Superior temporal gyrus (tissue), 1 donor: ENCODE data around the gene HSH2D.
"Not testable (repeated sequence)": the region's sequence is repeated elsewhere in the genome, so short reads cannot be mapped to it uniquely, and the experiment has no call there.

Experiments used
- DNase-seq: peaks from one replicate; pipeline ENCODE4 v3.0.0-alpha.2; 2016; ENCODE audit errors: extremely low spot score

HSH2D gene, protein sequence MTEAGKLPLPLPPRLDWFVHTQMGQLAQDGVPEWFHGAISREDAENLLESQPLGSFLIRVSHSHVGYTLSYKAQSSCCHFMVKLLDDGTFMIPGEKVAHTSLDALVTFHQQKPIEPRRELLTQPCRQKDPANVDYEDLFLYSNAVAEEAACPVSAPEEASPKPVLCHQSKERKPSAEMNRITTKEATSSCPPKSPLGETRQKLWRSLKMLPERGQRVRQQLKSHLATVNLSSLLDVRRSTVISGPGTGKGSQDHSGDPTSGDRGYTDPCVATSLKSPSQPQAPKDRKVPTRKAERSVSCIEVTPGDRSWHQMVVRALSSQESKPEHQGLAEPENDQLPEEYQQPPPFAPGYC

DNA sequence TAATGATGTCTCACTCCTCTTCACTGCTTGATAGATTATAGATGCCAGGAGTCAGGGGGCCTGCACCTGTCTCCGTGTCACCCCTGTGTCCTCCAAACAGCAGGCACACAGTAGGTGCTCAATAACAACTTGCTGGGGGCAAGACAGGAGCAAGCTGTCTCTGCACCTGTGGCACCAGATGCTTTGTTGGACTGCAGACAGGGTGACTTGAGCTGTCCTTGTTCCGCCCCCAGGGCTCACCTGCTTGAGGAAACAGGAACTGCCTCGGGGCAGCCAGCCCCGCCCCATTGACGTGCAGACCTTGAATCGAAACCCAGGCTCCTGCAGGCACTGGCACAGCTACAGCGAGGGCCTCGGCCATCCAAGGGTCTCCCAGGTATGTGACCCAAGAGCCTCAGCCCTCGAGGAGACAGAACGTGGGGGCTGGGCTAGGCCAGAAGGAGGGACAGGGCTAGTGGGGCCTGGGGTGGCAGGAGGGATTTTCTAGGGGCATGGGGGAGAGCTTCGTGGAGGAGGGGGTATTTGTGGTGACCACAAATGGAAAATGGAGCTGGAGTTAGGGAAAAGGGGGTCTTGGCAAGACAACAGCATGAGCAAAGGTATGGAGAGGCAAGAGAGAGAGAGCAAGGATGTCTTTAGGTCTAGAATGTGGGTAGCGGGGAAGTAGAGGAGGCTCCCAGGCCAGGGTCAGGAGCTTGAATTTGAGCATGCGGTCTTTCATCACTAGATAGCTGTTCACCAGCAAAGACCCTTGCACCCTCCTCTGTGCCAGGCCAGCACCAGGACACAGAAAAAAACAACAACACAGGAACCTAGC is at the start of gene HSH2D:
TSS of gene HSH2D (plus strand) at position 287 of the 817 bp plus-strand sequence. CDS start 5,066 bp downstream, outside the sequence.
- DNase-seq, result no peak

DNA sequence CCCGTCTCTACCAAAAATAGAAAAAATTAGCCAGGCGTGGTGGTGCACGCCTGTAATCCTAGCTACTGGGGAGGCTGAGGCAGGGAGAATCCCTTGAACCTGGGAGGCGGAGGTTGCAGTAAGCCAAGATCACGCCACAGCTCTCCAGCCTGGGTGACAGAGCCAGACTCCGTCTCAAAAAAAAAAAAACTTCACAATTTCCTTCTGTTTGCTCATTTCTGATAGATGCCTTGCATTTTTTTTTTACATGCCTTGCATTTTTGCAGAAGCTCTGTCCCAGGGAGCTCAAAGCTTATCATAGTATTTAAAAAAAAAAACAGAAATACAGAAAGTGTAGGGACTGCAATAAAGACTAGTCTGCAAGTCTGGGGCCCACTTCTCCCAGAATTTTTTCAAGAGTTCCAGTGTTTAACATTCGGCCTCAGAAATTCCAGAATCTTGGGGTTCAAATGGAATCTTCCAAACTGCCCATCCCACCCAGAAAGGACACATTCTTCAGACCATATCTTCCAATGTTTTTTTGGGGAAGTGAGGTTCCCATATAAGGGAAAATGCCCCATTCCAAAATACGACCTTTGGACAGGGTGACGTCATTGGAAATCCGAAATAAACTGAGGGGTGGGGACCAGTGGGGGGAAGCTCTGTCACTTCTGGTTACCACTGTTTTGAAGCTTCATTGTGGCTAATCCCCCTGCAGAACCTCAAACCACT is 49.0 kb upstream of the HSH2D start:
- DNase-seq, result no peak

DNA sequence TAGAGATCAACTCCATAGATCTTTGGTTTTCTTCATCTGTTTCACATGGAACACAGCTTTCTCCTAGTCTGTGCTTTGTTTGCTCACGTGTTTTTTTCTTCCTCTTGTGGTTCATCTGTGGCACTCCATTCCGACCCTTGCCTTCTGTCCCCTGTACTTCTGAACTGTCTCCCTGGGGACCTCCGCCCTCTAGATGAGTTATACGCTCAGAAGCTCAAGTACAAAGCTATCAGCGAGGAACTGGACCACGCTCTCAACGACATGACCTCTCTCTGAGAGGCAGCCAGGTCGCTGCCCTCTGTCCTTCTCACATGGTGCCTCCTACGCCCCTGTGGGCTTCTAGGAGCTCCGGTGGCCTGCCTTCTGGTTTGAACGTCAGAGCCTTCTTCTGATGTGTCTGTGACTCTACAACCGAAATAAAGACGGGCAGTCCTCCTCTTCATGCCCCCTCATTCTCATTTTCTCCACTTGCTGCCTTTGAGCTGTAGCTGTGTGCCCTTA is 48.4 kb upstream of the HSH2D start:
- no peak for DNase-seq

DNA sequence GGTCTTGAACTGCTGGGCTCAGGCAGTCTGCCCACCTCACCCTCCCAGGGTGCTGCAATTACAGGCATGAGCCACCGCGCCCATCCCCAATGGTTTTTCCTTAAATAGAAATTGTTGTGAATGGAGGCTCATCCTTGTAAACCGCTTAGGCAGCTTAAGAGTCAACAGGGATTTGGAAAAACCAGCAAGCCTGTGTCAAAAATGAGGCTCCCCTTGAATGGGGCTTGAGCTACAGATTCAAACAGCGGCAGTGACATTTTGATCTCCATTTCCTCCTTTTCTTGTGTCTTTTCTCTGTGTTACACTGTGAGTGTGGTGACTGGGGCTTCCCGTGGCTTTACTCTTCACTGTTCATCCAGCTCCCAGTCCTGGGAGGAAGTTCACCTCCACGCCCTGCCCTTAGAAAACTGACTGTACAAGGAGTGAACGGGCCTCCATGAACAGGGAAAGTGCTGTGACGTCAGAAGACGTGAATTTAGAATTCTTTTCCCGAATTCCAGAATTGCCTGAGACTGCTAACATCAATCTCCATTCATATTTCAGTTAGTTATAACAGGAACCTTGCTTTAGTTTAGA is 47.1 kb upstream of the HSH2D start:
- DNase-seq, result no peak

DNA sequence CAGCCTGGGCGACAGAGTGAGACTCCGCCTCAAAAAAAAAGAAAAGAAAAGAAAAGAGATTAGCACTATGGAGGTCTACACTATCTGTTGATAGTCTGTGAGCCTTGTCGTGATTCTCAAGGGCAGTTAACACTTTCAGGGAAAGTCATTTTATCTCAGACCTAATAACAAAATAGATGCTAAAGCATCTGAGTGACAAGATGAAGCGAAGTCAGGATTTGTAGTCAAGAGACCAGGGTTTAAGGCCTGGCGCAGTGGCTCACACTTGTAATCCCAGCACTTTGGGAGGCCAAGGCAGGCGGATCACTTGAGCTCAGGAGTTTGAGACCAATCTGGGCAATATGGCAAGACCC is 45.1 kb upstream of the HSH2D start:
- DNase-seq, result no peak

DNA sequence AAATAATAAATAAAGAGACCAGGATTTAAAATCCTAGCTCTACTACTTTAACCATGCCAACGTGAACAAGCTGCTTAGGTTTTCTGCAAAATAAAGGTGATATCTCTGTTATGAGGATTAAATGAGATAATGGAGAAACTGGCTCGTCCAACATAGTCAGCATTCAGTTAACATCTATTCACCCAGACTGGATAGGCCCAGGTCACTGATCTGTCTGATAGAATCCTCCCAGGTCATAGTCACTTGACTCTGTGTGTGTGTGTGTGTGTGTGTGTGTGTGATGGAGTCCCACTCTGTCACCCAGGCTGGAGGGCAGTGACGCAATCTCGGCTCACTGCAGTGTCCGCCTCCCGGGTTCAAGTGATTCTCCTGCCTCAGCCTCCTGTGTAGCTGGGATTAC is 44.7 kb upstream of the HSH2D start:
- DNase-seq, result no peak

DNA sequence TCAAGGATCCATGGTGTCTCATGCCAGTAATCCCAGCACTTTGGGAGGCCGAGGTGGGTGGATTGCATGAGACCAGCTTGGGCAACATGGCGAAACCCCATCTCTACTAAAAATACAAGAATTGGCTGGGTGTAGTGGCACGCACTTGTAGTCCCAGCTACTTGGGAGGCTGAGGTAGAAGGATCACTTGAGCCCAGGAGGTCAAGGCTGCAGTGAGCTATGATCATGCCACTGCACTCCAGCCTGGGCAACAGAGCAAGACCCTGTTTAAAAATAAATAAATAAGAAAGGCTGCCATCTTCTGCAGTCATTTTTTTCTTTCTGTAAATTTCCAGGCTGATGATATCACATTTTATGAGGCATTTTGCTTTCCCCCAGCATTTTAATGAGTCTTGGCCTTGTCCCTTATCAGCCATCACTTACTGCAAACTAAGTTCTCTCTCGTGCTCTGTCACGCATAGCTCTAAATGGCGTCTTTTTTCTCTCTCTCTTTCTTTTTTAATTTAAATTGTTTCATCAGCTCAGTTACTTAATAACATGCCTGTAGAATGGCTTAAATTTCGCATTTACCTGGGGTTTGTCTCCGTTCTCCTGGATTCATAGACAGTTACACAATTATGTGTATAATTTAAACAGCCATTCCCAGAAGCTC is 44.0 kb upstream of the HSH2D start:
- DNase-seq, result not testable (repeated sequence)

DNA sequence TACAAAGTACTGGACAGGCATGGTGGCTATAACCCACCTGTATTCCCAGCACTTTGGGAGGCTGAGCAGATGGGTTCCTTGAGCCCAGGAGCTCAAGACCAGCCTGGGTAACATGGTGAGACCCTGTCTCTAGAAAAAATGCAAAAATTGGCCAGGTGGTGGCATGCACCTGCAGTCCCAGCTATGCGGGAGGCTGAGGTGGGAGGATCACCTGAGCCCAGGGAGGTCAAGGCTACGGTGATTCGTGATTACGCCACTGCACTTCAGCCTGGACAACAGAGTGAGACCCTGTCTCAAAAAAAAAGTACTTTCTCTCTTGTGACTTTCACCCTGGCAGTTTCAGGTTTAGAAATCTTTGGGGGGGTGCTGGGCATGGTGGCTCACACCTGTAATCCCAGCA is 43.0 kb upstream of the HSH2D start:
- no peak for DNase-seq

DNA sequence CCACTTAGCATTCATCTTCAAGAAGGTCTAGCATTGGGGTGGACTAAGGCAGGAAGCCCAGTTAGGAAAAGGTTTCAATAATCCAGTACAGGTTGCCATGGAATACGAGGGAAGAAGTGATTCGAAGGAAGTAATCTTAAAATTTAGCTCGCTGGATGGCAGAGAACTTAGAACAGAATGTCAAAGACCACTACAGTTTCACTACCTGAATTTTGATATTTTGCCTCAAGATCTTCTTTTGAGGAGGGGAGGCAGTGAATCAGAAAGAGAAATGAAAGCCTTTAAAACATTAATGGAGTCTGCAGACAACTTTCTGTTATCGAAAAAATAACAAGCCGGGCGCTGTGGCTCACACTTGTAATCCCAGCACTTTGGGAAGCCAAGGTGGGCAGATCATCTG is 38.8 kb upstream of the HSH2D start:
- no peak for DNase-seq

DNA sequence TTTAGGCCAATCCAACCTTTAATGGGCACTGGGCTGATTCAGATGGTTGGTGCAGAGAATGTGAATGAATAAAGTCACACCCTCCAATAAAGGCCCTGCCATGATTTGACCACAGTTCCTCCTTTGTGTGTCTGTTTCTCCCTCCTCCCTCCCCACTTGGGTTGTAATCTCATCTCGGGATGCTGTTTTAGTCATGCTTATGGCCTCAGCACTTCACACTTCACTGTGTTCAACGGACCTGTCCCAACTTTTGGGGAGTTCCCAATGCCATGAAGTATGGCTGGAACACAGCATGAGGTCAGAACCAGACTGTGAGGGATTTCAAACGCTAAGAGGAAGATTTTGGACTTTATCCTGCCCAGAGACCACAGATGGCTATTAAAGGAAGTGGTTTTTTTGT is 37.4 kb upstream of the HSH2D start:
- DNase-seq, result no peak

DNA sequence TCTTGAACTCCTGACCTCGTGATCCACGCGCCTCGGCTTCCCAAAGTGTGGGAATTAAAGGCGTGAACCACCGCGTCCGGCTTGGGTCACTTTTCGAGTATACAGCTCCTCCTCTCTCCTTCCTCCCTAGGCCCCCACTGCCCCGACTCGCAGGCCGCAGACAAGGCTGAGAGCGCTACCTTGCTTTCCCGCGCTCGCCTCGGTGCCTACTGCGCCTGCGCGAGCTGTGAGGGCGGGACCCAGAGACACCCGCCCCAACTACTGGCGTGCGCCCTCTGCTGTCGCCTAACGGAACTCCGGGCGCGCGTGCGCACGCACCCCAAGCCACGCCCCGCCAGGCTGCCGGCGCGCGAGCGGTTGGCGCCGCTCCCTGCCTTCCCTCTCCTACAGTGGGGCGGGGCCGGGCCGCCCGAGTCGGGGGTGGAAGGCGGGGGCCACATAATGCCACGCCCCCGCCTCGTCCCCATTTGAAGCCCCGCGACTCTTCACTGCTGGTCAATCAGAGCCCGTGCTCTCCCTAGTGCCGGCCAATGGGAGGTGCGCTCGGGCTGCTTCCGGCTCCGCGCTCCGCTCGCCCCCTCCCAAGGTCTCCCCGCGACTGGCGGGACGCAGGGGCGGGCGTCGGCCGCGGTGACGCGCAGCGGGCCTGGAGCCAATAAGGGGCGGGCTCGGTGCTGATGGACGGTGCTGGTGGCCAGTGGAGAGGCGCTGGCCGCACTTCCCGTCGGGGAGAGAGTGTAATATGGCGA is 32.2 kb upstream of the HSH2D start, which contains the start of gene RAB8A:
TSS of gene RAB8A (plus strand) at position 730 of the 749 bp plus-strand sequence. CDS start at position 743, 13 bp downstream.
- peak; percentile 98 for DNase-seq

DNA sequence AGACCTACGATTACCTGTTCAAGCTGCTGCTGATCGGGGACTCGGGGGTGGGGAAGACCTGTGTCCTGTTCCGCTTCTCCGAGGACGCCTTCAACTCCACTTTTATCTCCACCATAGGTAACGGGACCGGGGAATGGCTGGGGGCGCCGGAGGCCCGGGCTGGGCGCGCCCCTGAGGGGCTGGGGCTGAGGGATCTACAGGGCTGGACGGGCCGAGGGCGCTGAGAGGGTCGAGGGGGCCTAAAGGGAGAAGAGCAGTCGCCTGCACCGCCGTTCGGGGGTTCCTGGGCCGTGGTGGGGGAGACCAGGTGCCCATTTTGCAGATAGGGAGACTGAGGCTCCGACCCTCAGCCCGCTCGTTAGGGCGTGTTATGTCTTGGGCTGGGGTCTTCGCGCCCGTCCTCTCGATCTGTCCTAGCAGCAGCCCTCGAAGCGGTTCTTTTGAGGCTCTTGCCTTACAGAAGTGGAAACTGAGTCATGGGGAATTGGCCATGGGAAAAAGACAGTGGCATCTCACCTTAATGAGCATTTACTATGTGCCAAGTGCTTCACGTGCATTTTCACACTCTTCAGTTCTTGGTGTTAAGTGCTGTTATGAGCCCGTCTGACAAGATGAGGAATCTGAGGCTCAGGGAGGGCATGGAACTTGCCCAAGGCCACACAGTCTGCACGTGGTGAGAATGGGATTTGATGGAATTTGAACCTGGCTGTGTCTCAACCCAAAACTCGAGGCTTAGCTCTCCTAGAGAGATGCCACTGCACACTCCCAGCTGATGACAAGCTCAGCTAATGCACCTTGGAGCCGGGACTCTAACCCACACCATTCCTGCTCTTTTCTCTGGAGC is 31.4 kb upstream of the HSH2D start:
- DNase-seq, result no peak

DNA sequence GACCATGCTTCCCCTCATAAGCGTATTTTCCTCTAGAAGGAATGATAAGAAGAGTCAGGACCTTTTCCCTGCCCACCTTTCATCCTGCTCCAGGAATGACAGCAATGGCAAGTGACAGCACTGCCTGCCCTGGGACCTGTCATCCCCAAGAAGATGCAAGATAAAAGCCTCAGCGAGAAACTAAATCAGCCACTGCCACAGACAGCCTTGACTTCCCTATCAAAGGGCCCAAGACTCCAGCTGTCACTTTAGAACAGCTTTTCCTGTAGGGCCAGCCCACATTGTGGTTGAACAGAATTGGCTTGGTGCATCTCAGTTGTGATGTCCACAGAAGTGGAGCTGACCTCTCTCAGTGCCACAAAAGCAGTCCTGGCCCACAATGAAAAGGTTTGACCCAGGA is 30.7 kb upstream of the HSH2D start:
- DNase-seq, result no peak

DNA sequence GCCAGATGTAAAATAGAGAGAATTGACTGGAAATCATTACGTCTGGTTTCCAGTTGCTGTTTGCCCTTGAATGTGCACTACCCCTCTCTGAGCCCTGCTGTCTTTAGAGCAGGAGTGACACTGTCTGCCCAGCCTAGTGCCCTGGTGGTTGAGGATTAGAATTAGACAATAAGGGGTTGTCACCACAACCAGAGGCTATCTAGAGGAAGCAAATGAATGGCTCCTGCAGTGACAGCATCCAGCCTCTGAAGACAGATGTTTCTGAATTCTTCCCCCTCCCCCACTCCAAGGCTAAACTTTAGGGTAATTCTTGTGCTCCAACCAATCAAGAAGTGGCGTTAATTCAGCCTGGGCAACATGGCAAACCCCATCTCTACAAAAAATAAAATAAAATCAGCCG is 29.8 kb upstream of the HSH2D start:
- no peak for DNase-seq

DNA sequence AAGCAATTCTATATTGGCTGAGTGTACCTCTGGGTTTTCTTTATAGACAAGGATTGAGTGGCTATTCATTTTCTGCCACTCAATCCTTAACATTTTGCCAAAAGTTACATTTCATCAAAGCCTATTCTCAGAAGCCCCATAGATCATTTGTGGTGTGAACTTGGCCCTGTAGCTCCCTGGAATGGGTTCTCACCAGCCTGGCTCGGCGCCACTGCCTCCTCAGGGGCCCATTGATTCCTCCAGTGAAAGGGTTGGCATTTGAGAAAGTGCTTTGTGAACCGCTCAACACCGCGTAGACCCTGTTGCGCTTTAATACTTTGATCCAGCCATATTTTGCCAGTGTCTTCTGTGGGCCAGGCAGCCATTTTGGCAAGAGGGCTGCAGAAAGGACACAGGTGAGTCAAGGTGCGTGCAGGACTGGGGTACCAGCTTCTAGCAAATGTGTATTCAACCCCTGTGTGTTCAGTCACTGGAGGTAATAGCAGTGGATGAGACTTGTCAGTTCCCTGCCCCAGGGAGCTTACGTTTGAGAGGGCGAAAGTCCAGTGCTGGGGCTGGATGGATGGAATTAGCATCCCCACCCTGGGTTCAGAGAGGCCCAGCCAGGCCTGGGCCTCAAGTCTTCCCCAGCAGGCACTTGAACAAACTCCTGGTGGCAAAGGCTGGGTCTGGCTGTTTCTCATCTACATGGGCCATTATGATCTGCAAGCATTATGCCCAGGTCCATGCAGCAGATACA is 28.0 kb upstream of the HSH2D start:
- DNase-seq, result peak; percentile 33

DNA sequence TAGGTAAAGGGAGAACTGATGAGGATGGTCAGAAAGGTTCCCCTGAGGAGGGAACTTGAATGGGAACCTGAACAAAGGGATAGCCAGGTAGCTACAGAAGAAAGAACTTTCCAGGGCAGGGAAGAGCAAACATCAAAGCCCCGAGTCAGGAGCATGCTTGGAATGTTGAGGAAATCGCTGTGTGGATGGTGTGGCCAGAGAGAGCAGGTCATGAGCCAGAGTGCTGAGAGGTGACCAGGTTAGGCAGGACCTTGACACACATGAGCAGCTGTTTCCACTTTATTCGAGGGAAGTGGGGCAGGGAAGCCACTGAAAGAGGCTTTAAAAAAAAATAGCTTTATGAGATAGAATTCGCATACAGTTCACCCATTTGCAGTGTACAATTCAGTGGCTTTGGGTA is 27.4 kb upstream of the HSH2D start:
- no peak for DNase-seq

DNA sequence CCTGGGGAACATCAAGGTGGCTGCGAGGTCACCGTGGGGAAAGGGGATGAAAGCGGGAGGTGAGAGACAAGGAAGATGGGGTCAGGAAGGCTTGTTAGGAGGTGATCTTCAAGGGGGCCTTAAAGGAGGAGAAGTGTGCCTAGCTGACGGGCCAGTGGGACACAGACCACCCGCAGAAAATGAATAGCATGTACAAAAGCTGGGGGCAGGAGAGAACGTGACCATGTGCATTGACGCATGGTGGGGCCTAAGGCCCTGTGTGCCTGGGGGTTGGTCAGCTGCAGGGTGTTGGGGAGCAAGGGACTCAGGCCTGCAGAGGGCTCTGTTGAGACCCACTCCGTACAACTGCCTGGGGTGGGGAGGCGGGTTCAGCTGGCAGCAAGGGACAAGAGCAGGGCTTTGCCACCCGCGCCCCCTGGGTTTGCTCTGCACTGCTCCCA is 25.9 kb upstream of the HSH2D start:
- DNase-seq, result no peak

DNA sequence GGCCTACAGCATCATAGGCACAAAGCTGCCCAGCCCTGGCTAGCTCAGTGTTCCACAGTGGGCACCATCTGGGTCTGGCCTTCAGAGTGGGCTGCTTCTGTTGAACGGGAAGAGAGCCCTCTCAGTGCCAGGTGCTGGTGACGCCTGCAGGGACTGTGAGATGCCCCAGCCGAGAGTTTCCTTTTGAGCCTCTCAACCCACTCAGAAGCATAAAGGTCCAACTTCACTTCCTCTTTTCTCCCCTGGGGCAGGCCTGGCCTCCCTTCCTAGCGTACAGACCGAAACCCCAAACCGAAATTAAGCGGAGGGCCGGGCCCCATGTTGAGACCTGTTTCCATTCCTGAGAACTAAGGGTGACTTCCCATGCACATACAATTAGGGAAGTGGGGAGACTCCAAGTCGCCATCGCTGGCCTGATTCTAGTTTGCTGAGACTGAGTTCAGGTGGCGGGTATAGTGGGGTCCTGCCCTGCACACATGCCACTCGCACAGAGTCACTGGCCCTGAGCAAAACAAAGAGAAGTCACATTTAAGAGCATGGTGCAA is 24.9 kb upstream of the HSH2D start:
- DNase-seq, result no peak
